Brain microvascular endothelial cell (primary cell): Measurements from ENCODE around the gene CNIH2.

Experiments used
- DNase-seq: peaks from one replicate; pipeline ENCODE4 v3.0.0-alpha.2; 2020
- H3K27ac ChIP-seq: fragments of 250-450 bp; sonication (Bioruptor Pico); 2 replicates; pipeline ENCODE4 v1.5.1; 2020; ENCODE audit warnings: mild to moderate bottlenecking, moderate library complexity
- H3K27me3 ChIP-seq: fragments of 250-450 bp; sonication (Bioruptor Pico); replicated peaks from 2 replicates; pipeline ENCODE4 v1.5.1; 2020; ENCODE audit warnings: mild to moderate bottlenecking
- H3K36me3 ChIP-seq: fragments of 250-450 bp; sonication (Bioruptor Pico); replicated peaks from 2 replicates; pipeline ENCODE4 v1.5.1; 2020; ENCODE audit warnings: mild to moderate bottlenecking
- H3K4me3 ChIP-seq: 2 replicates; pipeline ENCODE4 v1.5.1; 2011; ENCODE audit warnings: low read depth, mild to moderate bottlenecking, control low read depth, low read length, moderate library complexity
- in situ Hi-C: cut with HindIII; loops from 2 replicates; pipeline ENCODE4 v1.10.0; 2017; ENCODE audit warnings: low sequenced_read_pairs, low pct_ligation_motif_present
- TF ChIP-seq, protein P1 (sequence below): IDR thresholded peaks from 2 replicates; pipeline ENCODE4 v1.5.1; 2011; ENCODE audit warnings: low read depth, mild to moderate bottlenecking, moderate library complexity, low read length, control low read depth, inconsistent platforms; ENCODE audit errors: missing control alignments

CNIH2 gene

DNA sequence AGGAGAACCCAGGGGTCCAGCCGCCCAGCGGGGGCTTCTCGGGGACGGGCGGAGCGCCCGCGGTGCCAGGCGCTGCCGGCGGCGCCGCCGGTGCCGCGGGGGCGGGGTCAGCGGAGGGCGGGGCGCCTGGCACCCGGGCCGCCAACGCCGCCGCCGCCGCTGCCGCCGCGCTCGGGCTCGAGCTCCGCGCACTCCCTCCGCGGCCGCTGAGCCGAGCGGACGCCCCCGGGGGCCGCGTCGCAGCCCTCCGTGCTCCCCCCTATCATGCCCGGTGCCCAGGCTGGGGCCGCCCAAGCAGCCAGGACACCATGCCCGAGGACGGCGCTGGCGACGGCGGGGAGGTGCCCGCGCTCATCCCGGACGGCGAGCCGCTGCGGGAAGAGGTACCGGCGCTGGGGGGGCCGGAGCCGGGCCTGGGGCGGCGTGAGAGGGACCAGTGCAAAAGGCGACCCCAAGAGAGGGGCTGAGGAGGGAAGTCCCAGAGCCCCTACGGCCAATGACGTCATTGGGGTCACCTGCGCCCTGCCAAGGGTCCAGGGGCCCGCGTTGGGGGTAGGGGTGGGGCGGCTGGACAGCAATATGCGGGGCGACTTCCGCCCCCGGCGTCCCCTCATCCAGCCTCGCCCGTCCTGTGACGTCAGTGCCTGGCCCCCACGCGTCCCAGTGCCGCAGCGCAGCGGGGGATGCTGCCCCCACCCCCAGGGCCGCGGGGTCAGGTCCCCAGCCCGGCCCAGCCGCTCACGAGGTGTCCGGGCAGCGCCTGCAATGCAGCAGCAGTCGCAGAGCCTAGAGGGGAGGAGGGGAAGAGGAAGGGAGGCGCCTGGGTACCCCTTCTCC lies 13.9 kb downstream of the CNIH2 start, which contains the start of gene TMEM151A:
Gene TMEM151A (plus strand): TSS at position 189 of the 837 bp plus-strand sequence. CDS start 120 bp downstream, at position 309.
- Histone ChIP-seq H3K4me3 (no peak within 1 kb of the TSS), H3K36me3 (peaks cover 3% of the 10 kb centered on the region), H3K27me3 (peaks cover 19% of the 10 kb centered on the region), H3K27ac (no peak within 1 kb of the TSS)
- no peak for DNase-seq
- in situ Hi-C loops = no loop called here
- TF ChIP-seq, protein P1, sequence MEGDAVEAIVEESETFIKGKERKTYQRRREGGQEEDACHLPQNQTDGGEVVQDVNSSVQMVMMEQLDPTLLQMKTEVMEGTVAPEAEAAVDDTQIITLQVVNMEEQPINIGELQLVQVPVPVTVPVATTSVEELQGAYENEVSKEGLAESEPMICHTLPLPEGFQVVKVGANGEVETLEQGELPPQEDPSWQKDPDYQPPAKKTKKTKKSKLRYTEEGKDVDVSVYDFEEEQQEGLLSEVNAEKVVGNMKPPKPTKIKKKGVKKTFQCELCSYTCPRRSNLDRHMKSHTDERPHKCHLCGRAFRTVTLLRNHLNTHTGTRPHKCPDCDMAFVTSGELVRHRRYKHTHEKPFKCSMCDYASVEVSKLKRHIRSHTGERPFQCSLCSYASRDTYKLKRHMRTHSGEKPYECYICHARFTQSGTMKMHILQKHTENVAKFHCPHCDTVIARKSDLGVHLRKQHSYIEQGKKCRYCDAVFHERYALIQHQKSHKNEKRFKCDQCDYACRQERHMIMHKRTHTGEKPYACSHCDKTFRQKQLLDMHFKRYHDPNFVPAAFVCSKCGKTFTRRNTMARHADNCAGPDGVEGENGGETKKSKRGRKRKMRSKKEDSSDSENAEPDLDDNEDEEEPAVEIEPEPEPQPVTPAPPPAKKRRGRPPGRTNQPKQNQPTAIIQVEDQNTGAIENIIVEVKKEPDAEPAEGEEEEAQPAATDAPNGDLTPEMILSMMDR = no peak

DNA sequence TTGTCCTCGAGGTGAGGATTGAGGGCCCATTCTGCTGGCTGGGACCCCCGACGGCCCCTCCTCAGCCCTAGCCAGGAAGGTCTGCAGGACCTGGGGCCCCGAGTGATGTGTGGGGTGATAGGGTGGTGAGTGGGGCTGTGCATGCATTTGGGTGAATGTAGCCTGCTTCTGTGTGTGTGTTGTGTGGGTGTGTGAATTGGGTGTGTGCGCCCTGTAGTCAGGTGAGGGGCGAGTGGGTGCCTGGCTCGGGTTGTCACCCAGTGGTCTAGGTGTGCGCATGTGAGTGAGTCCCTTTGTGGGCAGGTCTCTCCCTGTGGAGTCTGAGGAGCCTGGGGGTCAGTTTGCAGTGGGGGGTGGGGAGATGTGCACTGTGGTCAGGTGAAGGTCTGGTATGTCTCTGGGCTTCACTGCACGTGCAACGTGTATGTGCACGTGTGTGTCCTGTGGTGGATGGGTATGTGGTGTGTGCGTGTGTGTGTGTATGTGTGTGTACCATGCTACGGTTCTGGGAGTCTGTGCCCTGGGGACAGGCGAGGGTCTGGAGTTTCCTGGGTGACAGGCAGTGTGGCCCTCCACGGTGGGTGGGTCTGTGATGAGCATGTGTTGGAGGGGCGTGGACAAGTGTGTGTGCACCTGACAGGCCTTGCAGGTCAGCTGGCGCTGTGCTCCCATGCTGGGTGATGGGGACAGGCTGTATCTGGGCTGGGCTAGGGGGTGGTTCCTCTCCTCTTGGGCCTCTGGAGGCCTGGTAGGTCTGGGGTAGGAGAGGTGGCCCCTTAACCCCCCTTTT lies 14.8 kb downstream of the CNIH2 start:
- DNase-seq = no peak
- in situ Hi-C loops = no loop called here
- Histone ChIP-seq H3K27ac (no peak overlapping the region), H3K36me3 (peaks cover under 1% of the 10 kb centered on the region), H3K27me3 (peaks cover 19% of the 10 kb centered on the region), H3K4me3 (no peak overlapping the region)
- TF ChIP-seq, protein P1 = no peak

DNA sequence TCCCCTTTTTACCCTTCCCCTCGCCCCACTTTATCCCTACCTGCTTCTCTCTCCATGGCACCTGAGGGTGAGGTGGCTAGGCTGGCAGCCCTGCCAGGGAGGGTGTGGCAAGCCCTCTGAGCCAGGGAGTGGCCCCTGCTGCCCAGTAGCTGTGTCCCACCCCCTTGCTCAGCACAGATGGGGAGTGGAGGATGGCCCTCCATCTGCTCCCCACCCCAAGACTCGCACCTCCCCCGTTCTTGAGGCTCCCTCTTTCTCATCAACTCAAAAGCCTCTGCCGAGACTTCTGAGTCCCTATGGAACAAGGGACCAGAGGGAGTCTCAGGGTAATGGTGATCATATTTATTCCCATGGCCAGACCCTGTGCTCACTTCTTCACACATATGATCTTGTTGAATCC lies 15.4 kb downstream of the CNIH2 start:
- in situ Hi-C loops = no loop called here

DNA sequence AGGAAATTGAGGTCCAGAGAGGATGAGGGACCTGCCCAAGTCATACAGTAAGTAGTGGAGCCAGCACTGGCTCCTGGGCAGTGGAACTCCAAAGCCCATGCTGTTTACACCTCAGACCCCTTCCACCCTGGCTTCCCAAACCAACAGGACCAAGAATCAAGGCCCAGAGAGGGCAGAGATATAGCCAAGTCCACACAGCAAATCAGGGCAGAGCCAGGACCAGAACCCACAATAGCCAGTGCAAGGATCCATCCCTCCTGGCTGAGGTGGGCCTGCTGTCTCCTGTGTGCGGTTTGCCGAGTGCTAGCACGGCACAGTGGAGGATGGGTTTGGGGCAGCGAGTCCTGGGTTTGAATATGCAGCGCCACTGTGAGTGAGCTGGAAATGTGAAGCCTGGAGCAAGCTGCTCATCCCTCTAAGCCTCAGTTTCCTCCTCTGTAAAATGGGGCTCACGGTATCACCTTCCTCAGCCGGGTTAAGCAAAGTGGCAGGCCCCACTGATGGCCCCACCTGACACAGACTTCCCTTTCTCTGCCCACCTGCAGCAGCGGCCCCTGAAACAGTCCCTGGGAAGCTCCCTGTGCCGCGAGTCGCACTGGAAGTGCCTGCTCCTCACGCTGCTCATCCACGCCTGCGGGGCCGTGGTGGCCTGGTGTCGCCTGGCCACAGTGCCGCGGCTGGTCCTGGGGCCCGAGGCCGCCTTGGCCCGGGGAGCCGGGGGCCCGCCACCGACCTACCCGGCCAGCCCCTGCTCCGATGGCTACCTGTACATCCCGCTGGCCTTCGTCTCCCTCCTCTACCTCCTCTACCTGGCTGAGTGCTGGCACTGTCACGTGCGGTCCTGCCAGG lies 16.0 kb downstream of the CNIH2 start:
- TF ChIP-seq, protein P1 = no peak
- Histone ChIP-seq H3K27me3 (peaks cover 19% of the 10 kb centered on the region), H3K4me3 (no peak overlapping the region), H3K27ac (no peak overlapping the region), H3K36me3 (no peaks in the 10 kb centered on the region)
- in situ Hi-C loops = no loop called here
- no peak for DNase-seq

More for the DNA sequence above, 15.4 kb downstream of the CNIH2 start:
- H3K36me3 ChIP-seq = no peaks in the 10 kb centered on the region
- H3K27me3 ChIP-seq = peaks cover 19% of the 10 kb centered on the region
- no peak for DNase-seq
- TF ChIP-seq, protein P1 = no peak
- no peak overlapping the region for H3K27ac ChIP-seq
- H3K4me3 ChIP-seq = no peak overlapping the region

DNA sequence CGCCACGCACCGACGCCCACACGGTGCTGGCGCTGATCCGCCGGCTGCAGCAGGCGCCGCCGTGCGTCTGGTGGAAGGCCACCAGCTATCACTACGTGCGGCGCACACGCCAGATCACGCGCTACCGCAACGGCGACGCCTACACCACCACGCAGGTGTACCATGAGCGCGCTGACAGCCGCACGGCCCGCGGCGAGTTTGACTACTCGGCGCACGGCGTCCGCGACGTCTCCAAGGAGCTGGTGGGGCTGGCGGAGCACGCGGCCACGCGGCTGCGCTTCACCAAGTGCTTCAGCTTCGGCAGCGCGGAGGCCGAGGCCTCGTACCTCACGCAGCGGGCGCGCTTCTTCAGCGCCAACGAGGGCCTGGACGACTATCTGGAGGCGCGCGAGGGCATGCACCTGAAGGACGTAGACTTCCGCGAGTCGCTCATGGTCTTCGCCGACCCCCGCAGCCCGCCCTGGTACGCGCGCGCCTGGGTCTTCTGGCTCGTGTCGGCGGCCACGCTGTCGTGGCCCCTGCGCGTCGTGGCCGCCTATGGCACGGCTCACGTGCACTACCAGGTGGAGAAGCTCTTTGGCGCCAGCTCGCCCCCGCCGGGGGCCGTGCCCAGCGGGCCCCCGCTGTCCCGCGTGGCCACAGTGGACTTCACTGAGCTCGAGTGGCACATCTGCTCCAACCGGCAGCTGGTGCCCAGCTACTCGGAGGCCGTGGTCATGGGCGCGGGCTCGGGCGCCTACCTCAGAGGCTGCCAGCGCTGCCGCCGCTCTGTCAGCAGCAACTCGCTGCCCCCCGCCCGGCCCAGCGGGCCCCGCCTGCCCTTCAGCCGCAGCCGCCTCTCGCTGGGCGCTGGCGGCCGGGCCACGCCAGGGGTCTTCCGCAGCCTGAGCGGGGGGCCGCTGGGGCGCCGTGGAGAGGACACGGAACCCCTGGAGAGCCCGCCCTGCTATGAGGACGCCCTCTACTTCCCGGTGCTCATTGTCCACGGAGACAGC lies 16.9 kb downstream of the CNIH2 start:
- H3K27me3 ChIP-seq = peaks cover 19% of the 10 kb centered on the region
- H3K27ac ChIP-seq = no peak overlapping the region
- no peak for DNase-seq
- TF ChIP-seq, protein P1 = no peak
- no peaks in the 10 kb centered on the region for H3K36me3 ChIP-seq
- in situ Hi-C loops = no loop called here
- no peak overlapping the region for H3K4me3 ChIP-seq
